Prostate gland (tissue), 2 donors: Measurements from ENCODE around the gene SEC63. TPM values are rescaled to one million over a fixed set of nuclear protein-coding genes. Genes with fewer than 3 reads are reported as not detected.

Experiments
- DNase-seq: peaks from one replicate; pipeline ENCODE4 v3.0.0-alpha.2; 2019; ENCODE audit warnings: low spot score
- H3K27ac ChIP-seq, 2 donors: fragments of 200-600 bp; sonication (generic); 2 replicates each; pipeline ENCODE4 v1.5.1; 2017 to 2019
- H3K27me3 ChIP-seq: fragments of 200-600 bp; sonication (generic); replicated peaks from 2 replicates; pipeline ENCODE4 v1.5.1; 2019; ENCODE audit not compliant: insufficient read depth
- H3K36me3 ChIP-seq, 2 donors: fragments of 200-600 bp; sonication (generic); 1 replicate in 1 of 2; 2 replicates in 1 of 2; pipeline versions ENCODE4 v1.5.1 to v1.8.1; 2017 to 2019
- H3K4me1 ChIP-seq: fragments of 200-600 bp; sonication (generic); replicated peaks from 2 replicates; pipeline ENCODE4 v1.5.1; 2019
- H3K4me3 ChIP-seq, 2 donors: fragments of 200-600 bp; sonication (generic); 2 replicates each; pipeline ENCODE4 v1.5.1; 2017 to 2019
- H3K9me3 ChIP-seq: fragments of 200-600 bp; sonication (generic); 2 replicates; pipeline ENCODE4 v1.5.1; 2017
- POLR2A ChIP-seq: fragments of 450-650 bp; IDR thresholded peaks from one replicate; pipeline ENCODE4 v1.6.1; 2016; ENCODE audit warnings: antibody characterized with exemption, mild to moderate bottlenecking
- POLR2AphosphoS5 ChIP-seq: sonication (generic); formaldehyde crosslinking; IDR thresholded peaks from one replicate; pipeline ENCODE4 v1.6.1; 2017; ENCODE audit warnings: antibody characterized with exemption
- WGBS: methylation state at CpG from one replicate; pipeline ENCODE4 v1.1.5; 2018; 5-methylcytosine and 5-hydroxymethylcytosine counted together
- intact Hi-C: fragments of 100-400 bp; cut with DNase I; formaldehyde crosslinking; loops from one replicate; pipeline ENCODE4 v1.14.2; 2022
- total RNA-seq, 2 donors: library from RNA; depleted of rRNA; stranded (reverse); fragments of >200 nt; gene quantifications; one replicate each; pipeline ENCODE4 v1.1.0, GENCODE V29; 2016
- TF ChIP-seq, protein P1 (sequence below), 4 experiments: fragments of 200-600 bp in 2 of 4; fragments of 450-650 bp in 2 of 4; sonication (generic) in 2 of 4; IDR thresholded peaks; 1 replicate in 3 of 4; 2 replicates in 1 of 4; pipeline ENCODE4 v1.5.1; 2016 to 2019; ENCODE audit warnings: antibody characterized with exemption in 4 of 4, mild to moderate bottlenecking in 2 of 4, moderate library complexity in 2 of 4

The SEC63 gene
- total RNA-seq, 2 donors from 2014 or later: 28.6 to 35.2 TPM

DNA sequence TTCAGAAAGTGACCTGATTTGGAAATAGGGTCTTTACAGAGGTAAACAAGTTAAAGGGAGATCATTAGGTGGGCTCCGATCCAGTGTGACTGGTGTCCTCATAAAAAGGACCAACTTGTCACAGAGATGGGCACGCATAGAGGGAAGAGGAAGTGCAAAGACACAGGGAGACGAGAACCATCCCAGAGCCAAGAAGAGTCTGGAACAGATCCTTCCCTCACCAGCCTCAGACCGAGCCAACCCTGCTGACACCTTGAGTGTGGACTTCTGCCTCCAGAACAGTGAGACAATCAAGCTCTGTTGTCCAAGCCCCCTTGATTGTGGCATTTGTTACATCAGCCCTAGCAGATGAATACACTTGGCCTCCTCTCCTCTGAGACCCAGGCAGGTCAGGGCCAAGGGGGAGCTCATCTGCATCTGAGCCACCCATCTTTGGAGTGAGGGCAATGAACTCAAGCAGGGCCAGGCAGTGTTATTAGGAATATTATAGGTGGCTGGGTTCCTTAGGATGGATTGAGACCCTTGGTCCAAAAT lies 111.7 kb downstream of the SEC63 start:
- intact Hi-C loops: loop anchor here (5.0 kb wide), 2 partner anchors 169 to 659 kb away; no protein-coding TSS in a partner anchor
- 42% methylated on average over 4 of the region's 4 CpGs for WGBS
- H3K9me3 ChIP-seq: no peaks in the 10 kb centered on the region

DNA sequence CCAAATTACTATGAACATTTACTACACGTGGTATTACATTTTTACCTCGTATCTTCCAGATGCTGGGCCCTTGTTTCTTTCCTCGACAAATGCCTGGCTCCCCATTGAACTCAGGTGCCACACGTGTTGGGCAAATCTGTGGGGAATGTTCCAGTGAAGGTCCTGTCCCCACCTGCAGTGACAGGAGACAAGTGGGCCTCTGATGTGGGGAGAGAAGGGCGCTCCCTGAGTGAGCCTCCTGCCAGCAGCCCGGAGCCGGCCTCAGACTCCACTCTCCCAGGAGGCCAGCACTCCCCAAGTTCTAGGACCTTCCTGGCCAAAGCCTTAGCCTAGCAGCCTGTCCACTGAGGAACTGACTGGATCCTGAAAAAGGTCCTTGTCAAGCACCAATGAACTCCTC lies 112.2 kb downstream of the SEC63 start:
- Histone ChIP-seq H3K4me3 (no peak overlapping the region), H3K27ac (no peak overlapping the region), H3K4me1 (no peaks in the 10 kb centered on the region), H3K9me3 (no peaks in the 10 kb centered on the region), H3K27me3 (no peaks in the 10 kb centered on the region), H3K36me3 (no peaks in the 10 kb centered on the region)
- DNase-seq: no peak
- 82% methylated on average over 7 of the region's 7 CpGs for WGBS
- TF ChIP-seq, protein P1, sequence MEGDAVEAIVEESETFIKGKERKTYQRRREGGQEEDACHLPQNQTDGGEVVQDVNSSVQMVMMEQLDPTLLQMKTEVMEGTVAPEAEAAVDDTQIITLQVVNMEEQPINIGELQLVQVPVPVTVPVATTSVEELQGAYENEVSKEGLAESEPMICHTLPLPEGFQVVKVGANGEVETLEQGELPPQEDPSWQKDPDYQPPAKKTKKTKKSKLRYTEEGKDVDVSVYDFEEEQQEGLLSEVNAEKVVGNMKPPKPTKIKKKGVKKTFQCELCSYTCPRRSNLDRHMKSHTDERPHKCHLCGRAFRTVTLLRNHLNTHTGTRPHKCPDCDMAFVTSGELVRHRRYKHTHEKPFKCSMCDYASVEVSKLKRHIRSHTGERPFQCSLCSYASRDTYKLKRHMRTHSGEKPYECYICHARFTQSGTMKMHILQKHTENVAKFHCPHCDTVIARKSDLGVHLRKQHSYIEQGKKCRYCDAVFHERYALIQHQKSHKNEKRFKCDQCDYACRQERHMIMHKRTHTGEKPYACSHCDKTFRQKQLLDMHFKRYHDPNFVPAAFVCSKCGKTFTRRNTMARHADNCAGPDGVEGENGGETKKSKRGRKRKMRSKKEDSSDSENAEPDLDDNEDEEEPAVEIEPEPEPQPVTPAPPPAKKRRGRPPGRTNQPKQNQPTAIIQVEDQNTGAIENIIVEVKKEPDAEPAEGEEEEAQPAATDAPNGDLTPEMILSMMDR (IDR thresholded peaks at IDR 0.05): no peak
- TF ChIP-seq POLR2A (no peak), POLR2AphosphoS5 (no peak)
- intact Hi-C loops: loop anchor here (5.0 kb wide), 2 partner anchors 168 to 658 kb away; no protein-coding TSS in a partner anchor

More for the DNA sequence above, 111.7 kb downstream of the SEC63 start:
- Histone ChIP-seq H3K27me3 (no peaks in the 10 kb centered on the region), H3K27ac (no peak overlapping the region), H3K4me1 (no peaks in the 10 kb centered on the region), H3K4me3 (no peak overlapping the region), H3K36me3 (no peaks in the 10 kb centered on the region)
- TF ChIP-seq POLR2AphosphoS5 (no peak), POLR2A (no peak)
- TF ChIP-seq, protein P1 (IDR thresholded peaks at IDR 0.05): no peak
- DNase-seq: no peak

DNA sequence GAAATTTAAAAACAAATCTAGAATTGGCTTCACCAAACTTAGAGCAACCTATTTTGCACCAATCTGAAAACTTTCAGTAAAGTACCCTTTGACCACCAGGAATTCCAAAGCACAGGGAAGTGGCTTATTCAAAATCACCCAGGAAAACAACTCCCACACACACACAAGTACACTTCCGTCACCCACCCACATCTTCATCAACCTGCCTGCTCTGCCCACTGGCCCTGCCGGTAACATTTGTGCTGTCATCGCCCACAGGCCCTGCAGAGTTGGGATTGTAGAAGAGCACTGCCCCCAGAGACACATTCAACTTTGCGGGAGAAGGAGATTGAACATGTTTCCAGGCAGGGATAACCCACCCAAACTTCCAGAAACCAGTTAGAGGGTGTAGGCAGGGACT lies 114.6 kb downstream of the SEC63 start:
- no peak overlapping the region for H3K4me3 ChIP-seq
- H3K36me3 ChIP-seq: no peaks in the 10 kb centered on the region
- no peaks in the 10 kb centered on the region for H3K27me3 ChIP-seq
- 90% methylated on average over 4 of the region's 4 CpGs for WGBS
- no peaks in the 10 kb centered on the region for H3K4me1 ChIP-seq
- intact Hi-C loops: no loop called here
- no peaks in the 10 kb centered on the region for H3K9me3 ChIP-seq
- TF ChIP-seq POLR2A: no peak
- TF ChIP-seq, protein P1 (IDR thresholded peaks at IDR 0.05): no peak
- DNase-seq: no peak
- H3K27ac ChIP-seq: no peak overlapping the region

DNA sequence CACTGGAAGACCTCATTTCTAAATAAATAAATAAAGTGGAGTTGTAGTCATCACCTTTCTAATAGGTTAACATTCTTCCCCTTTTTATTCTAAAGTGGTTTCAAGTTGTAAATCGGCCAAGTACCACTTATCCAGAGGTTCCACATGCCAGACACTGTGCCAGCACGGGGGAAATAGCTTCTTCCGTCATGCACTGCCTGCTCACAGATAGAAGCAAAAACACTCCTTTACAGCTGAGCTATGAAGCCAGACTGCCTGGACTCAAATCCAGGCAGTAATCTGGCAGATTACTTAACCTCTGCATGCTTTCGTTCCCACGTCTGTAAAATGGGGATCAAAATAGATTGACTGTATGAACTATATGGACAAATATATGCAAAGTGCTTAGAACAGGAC lies 116.7 kb downstream of the SEC63 start:
- H3K4me1 ChIP-seq: no peaks in the 10 kb centered on the region
- no peaks in the 10 kb centered on the region for H3K36me3 ChIP-seq
- no peak overlapping the region for H3K4me3 ChIP-seq
- WGBS: 53% methylated on average over 5 of the region's 5 CpGs
- intact Hi-C loops: no loop called here
- H3K9me3 ChIP-seq: no peaks in the 10 kb centered on the region
- DNase-seq: no peak
- no peaks in the 10 kb centered on the region for H3K27me3 ChIP-seq
- no peak overlapping the region for H3K27ac ChIP-seq
- TF ChIP-seq, protein P1 (IDR thresholded peaks at IDR 0.05): no peak
- TF ChIP-seq POLR2A (no peak), POLR2AphosphoS5 (no peak)

DNA sequence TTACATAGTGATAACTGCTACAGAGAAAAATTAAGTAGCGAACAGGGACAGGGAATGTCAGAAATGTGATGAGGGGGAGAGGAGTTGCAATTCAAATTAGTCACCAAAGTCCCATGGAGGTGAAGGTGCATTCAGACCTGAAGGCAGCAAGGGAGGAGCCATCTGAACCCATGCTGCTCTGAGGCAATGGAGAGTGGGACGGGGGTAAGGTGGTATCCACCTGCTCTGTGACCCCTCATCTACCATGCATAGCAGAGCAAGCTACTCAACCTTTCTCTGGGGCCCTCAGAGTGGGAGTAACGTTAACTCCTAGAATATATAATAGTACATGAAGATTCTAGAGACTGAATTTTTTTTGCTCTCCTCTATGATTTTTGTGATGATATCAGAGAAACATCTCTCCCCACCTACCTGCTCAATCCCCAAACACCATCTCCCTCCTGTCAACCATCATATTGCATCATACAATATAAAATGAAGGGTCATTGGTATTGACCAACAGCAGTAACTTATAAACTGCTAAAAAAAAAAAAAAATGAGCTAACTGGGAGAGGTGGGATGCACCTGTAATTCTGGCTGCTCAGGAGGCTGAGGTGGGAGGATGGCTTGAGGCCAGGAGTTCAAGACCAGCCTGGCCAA lies 117.3 kb downstream of the SEC63 start:
- H3K36me3 ChIP-seq: no peaks in the 10 kb centered on the region
- no peaks in the 10 kb centered on the region for H3K4me1 ChIP-seq
- no peak overlapping the region for H3K4me3 ChIP-seq
- H3K27ac ChIP-seq: no peak overlapping the region
- intact Hi-C loops: no loop called here
- no peak for DNase-seq
- H3K9me3 ChIP-seq: no peaks in the 10 kb centered on the region
- no peaks in the 10 kb centered on the region for H3K27me3 ChIP-seq
- WGBS: 88% methylated on average over 3 of the region's 3 CpGs
- TF ChIP-seq POLR2AphosphoS5 (no peak), POLR2A (no peak)
- TF ChIP-seq, protein P1 (IDR thresholded peaks at IDR 0.05): no peak
